ENCODE results near the gene TMPRSS15. TPM values are rescaled to one million over a fixed set of nuclear protein-coding genes. Genes with fewer than 3 reads are reported as not detected.

Gene TMPRSS15
- total and polyA plus RNA-seq, 11 donors = not detected

DNA sequence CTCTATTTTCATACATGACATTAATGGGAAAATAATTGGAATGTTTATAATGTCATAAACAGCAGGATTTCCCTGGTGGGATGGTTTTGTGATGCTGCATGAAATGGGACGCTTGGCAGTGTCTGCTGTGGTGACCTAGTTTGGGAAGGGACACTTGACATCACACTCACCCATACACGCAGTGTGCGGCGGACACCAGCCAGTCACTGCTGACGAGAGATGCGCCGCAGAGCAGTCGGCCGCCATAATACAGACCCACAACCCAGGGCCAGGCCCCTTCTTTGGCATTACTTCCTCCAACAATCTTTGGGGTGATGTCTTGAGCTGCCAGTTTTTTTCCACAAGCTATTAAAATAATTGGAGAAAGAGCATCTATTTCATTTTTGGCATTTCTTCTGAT lies 109.5 kb downstream of the TMPRSS15 start:
- Histone ChIP-seq H3K4me1 (no peaks in the 10 kb centered on the region), H3K36me3 (no peaks in the 10 kb centered on the region), H3K9me3 (no peaks in the 10 kb centered on the region), H3K4me3 (no peak overlapping the region), H3K27me3 (no peaks in the 10 kb centered on the region), H3K27ac (no peak overlapping the region)
- DNase-seq (no peak), ATAC-seq (no peak)
- intact Hi-C loops (cut with DNase I) = no loop called here
- TF ChIP-seq, protein P1, sequence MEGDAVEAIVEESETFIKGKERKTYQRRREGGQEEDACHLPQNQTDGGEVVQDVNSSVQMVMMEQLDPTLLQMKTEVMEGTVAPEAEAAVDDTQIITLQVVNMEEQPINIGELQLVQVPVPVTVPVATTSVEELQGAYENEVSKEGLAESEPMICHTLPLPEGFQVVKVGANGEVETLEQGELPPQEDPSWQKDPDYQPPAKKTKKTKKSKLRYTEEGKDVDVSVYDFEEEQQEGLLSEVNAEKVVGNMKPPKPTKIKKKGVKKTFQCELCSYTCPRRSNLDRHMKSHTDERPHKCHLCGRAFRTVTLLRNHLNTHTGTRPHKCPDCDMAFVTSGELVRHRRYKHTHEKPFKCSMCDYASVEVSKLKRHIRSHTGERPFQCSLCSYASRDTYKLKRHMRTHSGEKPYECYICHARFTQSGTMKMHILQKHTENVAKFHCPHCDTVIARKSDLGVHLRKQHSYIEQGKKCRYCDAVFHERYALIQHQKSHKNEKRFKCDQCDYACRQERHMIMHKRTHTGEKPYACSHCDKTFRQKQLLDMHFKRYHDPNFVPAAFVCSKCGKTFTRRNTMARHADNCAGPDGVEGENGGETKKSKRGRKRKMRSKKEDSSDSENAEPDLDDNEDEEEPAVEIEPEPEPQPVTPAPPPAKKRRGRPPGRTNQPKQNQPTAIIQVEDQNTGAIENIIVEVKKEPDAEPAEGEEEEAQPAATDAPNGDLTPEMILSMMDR (IDR thresholded peaks at IDR 0.05) = no peak
- TF ChIP-seq POLR2A (IDR thresholded peaks at IDR 0.05) = no peak
- 77 to 89% (median 79%) methylated on average over 9 of the region's 9 CpGs for WGBS, 4 donors

DNA sequence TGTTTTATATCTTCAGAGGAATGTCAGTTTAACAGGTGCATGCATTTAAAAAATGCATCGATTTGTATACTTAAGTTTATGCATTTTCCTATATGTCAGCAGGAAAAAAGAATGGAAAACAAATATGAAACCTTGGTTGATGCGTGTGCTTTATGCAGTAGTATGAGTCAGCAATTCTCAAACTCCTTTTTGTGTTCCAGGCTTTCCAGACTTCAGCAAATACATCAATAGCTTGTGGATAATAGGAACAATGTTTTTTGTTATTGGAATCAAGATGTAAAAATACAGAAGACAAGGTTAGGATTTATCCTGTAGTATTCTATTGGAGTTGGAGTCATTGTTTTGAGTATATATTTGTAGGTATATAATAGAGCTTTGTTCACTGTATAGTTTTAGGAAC lies 113.7 kb downstream of the TMPRSS15 start:
- no peaks in the 10 kb centered on the region for H3K36me3 ChIP-seq
- intact Hi-C loops (cut with DNase I) = no loop called here
- no peak overlapping the region for H3K4me3 ChIP-seq
- WGBS, 4 donors = 68 to 75% (median 72%) methylated on average over 2 of the region's 2 CpGs
- H3K9me3 ChIP-seq = no peaks in the 10 kb centered on the region
- no peak for TF ChIP-seq POLR2A (IDR thresholded peaks at IDR 0.05)
- ATAC-seq = no peak
- no peaks in the 10 kb centered on the region for H3K4me1 ChIP-seq
- peaks cover 0 to 4% (median 0%) of the 10 kb centered on the region in 9 donors for H3K27me3 ChIP-seq
- DNase-seq = no peak
- no peak overlapping the region for H3K27ac ChIP-seq

DNA sequence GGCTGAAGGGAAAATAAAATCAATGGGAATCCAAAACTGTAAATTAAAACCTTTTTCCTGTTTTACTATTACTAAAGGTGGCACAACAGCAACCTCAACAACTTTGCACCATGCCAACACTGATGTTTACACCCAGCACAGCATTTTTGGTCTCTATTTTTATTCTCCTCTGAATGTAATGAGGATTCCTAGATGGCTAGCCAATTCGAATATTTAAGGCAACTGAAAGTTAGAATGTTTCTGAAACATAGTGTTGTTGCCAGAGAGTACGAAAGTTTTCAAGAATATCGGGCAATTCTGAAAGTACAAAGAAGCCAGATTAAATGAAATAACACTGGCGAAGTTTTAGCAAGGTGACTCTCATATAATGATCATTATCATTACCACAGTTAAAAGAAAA lies 118.2 kb downstream of the TMPRSS15 start:
- no peak for DNase-seq
- H3K36me3 ChIP-seq = no peaks in the 10 kb centered on the region
- no peak overlapping the region for H3K27ac ChIP-seq
- no peak for TF ChIP-seq POLR2A (IDR thresholded peaks at IDR 0.05)
- TF ChIP-seq, protein P1 (IDR thresholded peaks at IDR 0.05) = no peak
- no peak for ATAC-seq
- H3K27me3 ChIP-seq = peaks cover 0 to 4% (median 0%) of the 10 kb centered on the region in 9 donors
- no peaks in the 10 kb centered on the region for H3K9me3 ChIP-seq
- H3K4me3 ChIP-seq = no peak overlapping the region
- no peaks in the 10 kb centered on the region for H3K4me1 ChIP-seq
- intact Hi-C loops (cut with DNase I) = no loop called here
- 75 to 81% (median 77%) methylated on average over 4 of the region's 4 CpGs for WGBS, 4 donors

DNA sequence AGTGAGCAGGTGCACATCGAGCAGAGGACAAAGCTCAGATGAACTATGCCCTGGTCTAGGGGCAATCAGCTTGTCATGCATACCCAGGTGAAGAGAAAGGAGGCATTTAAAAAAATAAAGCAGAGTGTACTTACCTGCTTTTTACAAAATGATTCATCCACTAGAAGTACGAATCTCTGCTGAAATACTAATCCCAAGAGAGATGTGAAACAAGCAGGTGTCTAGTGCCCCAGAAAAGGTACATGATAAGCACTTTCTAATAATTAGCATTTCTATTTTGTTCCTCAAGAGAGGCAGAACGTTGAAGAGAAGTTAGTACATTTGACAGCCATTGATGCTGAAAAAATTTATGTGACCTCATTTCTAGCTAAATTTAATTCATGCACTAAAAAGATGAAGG lies 127.8 kb downstream of the TMPRSS15 start:
- ATAC-seq = no peak
- no peaks in the 10 kb centered on the region for H3K4me1 ChIP-seq
- intact Hi-C loops (cut with DNase I) = no loop called here
- H3K27ac ChIP-seq = no peak overlapping the region
- DNase-seq = no peak
- TF ChIP-seq, protein P1 (IDR thresholded peaks at IDR 0.05) = no peak
- TF ChIP-seq POLR2A (IDR thresholded peaks at IDR 0.05) = no peak
- no peaks in the 10 kb centered on the region for H3K9me3 ChIP-seq
- no peak overlapping the region for H3K4me3 ChIP-seq
- H3K36me3 ChIP-seq = no peaks in the 10 kb centered on the region
- H3K27me3 ChIP-seq = no peaks in the 10 kb centered on the region
- WGBS, 4 donors = 55 to 63% (median 57%) methylated on average over 3 of the region's 3 CpGs

DNA sequence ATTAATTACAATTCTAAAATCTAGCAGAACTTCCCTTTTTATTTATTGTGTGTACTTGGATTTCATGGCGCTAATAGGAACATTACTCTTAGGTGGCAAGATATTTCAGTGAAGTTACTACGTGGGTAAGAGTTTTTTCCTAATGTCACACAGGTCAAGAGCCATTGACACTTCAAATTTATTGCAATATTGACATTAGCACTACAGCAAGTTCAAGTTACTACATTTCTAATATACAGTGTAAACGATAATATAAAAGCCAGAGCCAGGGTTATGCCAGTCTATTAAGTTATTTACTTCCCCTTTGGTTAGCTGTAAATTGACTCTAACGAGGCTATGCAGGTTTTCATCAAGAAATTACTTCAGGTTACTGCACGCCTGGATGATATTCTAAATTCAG lies 129.2 kb downstream of the TMPRSS15 start:
- intact Hi-C loops (cut with DNase I) = no loop called here
- H3K4me1 ChIP-seq = no peaks in the 10 kb centered on the region
- no peak for DNase-seq
- ATAC-seq = no peak
- H3K4me3 ChIP-seq = no peak overlapping the region
- H3K27me3 ChIP-seq = no peaks in the 10 kb centered on the region
- TF ChIP-seq, protein P1 (IDR thresholded peaks at IDR 0.05) = no peak
- no peak for TF ChIP-seq POLR2A (IDR thresholded peaks at IDR 0.05)
- H3K9me3 ChIP-seq = no peaks in the 10 kb centered on the region
- 75 to 81% (median 78%) methylated on average over 5 of the region's 5 CpGs for WGBS, 4 donors
- H3K36me3 ChIP-seq = no peaks in the 10 kb centered on the region
- H3K27ac ChIP-seq = no peak overlapping the region

Measured in heart left ventricle (tissue), 16 donors.